ENCODE measurements around the gene TUBA4A. TPM values are rescaled to one million over a fixed set of nuclear protein-coding genes. Genes with fewer than 3 reads are reported as not detected.

The TUBA4A gene
- total RNA-seq, 1 donor, result 11.9 TPM

GRCh38 chr2:219285373-219285735, 31.6 kb upstream of the TUBA4A start:
- Histone ChIP-seq H4K20me1 (ENCODE audit: insufficient read depth, low read length) (peaks cover 5% of the 10 kb centered on the region), H3K4me2 (ENCODE audit: insufficient read depth, low read length) (no peak overlapping the region), H3K79me2 (ENCODE audit: insufficient read depth, low read length) (peaks cover 9% of the 10 kb centered on the region), H3K27me3 (ENCODE audit: insufficient read depth, low read length) (no peaks in the 10 kb centered on the region), H3K4me3 (ENCODE audit: insufficient read depth, low read length) (no peak overlapping the region), H3K4me1 (ENCODE audit: insufficient read depth, low read length) (peaks cover 23% of the 10 kb centered on the region), H3K27ac (ENCODE audit: low read depth, low read length) (no peak overlapping the region), H3K36me3 (ENCODE audit: insufficient read depth, low read length) (peaks cover 36% of the 10 kb centered on the region), H2AFZ (ENCODE audit: low read length) (no peak overlapping the region), H3K9me3 (ENCODE audit: low read depth, low read length) (no peaks in the 10 kb centered on the region)
- TF ChIP-seq, protein P1, sequence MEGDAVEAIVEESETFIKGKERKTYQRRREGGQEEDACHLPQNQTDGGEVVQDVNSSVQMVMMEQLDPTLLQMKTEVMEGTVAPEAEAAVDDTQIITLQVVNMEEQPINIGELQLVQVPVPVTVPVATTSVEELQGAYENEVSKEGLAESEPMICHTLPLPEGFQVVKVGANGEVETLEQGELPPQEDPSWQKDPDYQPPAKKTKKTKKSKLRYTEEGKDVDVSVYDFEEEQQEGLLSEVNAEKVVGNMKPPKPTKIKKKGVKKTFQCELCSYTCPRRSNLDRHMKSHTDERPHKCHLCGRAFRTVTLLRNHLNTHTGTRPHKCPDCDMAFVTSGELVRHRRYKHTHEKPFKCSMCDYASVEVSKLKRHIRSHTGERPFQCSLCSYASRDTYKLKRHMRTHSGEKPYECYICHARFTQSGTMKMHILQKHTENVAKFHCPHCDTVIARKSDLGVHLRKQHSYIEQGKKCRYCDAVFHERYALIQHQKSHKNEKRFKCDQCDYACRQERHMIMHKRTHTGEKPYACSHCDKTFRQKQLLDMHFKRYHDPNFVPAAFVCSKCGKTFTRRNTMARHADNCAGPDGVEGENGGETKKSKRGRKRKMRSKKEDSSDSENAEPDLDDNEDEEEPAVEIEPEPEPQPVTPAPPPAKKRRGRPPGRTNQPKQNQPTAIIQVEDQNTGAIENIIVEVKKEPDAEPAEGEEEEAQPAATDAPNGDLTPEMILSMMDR (IDR thresholded peaks at IDR 0.05; ENCODE audit: extremely low read depth, low read depth, low read length), result no peak
- DNase-seq (ENCODE audit: insufficient read length, low spot score, missing footprints), result peak; percentile 75

DNA sequence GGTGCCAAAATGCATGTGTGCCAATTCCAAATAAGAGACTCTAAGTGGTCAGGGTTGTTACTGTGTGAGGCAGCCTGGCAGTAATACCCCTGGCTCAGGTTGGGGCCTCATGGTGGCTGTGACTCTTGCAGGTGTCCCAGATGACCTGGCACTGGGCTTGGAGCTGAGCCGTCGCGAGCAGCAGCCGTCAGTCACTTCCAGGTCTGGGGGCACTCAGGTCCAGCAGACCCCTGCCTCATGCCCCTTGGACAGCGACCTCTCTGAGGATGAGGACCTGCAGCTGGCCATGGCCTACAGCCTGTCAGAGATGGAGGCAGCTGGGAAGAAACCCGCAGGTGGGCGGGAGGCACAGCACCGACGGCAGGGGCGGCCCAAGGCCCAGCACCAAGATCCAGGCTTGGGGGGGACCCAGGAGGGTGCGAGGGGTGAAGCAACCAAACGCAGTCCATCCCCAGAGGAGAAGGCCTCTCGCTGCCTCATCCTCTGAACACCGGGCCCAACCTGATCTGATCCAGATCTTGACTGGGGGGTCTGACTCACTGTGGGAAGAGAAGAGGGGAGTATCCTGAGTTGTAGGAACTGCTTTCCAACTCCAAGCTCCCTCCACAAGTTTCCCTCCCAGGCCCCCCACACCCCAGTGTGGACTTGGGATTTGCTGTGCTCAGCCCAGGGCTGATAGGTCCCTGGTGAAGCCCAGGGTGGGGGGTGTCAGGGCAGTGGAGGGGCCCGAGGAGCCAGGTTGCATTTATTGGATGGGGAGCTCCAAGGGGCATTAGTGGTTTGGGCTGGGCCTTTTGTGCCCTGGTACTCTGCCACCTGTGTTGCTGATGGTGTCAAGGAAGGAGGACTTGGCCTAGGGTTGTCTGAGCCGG, 31.0 kb upstream of the TUBA4A start:
- peaks cover 7% of the 10 kb centered on the region for H4K20me1 ChIP-seq (ENCODE audit: insufficient read depth, low read length)
- H3K27me3 ChIP-seq (ENCODE audit: insufficient read depth, low read length), result no peaks in the 10 kb centered on the region
- H2AFZ ChIP-seq (ENCODE audit: low read length), result no peak overlapping the region
- no peak overlapping the region for H3K27ac ChIP-seq (ENCODE audit: low read depth, low read length)
- H3K4me2 ChIP-seq (ENCODE audit: insufficient read depth, low read length), result no peak overlapping the region
- peaks cover 15% of the 10 kb centered on the region for H3K79me2 ChIP-seq (ENCODE audit: insufficient read depth, low read length)
- TF ChIP-seq, protein P1 (IDR thresholded peaks at IDR 0.05; ENCODE audit: extremely low read depth, low read depth, low read length), result no peak
- peaks cover 38% of the 10 kb centered on the region for H3K36me3 ChIP-seq (ENCODE audit: insufficient read depth, low read length)
- DNase-seq (ENCODE audit: insufficient read length, low spot score, missing footprints), result peak; percentile 41
- H3K9me3 ChIP-seq (ENCODE audit: low read depth, low read length), result no peaks in the 10 kb centered on the region
- peaks cover 23% of the 10 kb centered on the region for H3K4me1 ChIP-seq (ENCODE audit: insufficient read depth, low read length)
- H3K4me3 ChIP-seq (ENCODE audit: insufficient read depth, low read length), result no peak overlapping the region

DNA sequence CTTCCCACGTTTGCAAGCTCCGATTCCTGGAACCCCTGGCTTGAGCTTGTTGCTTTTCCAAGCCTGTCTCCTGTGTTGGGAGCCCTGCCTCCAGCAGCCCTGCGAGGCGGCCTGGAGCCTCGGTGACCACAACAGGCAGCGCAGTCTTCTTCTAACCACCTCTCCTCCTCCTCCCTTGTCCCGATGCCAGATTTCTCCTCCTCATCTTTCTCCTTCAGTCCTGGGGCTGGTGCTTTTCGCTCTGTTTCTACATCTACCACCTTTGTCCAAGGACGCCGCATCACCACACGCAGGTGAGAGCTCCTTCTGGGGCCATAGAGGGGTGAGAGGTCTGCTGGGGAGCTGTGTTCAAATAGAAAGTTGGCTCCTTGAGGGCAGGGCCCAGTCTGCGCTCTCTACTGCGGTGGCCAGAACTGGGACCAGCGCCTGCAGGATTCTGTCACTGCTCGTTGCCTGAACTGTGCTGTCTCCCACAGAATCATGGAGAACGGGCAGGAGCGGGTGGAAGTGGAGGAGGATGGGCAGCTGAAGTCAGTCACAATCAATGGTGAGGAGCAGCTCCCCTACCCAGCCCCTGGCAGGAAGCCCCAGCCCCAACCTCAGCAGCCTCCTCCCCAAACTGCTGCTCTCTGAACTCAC, 29.3 kb upstream of the TUBA4A start:
- Histone ChIP-seq H3K36me3 (ENCODE audit: insufficient read depth, low read length) (peaks cover 38% of the 10 kb centered on the region), H3K4me1 (ENCODE audit: insufficient read depth, low read length) (peaks cover 25% of the 10 kb centered on the region), H3K9me3 (ENCODE audit: low read depth, low read length) (no peaks in the 10 kb centered on the region), H2AFZ (ENCODE audit: low read length) (no peak overlapping the region), H4K20me1 (ENCODE audit: insufficient read depth, low read length) (peaks cover 7% of the 10 kb centered on the region), H3K4me2 (ENCODE audit: insufficient read depth, low read length) (no peak overlapping the region), H3K79me2 (ENCODE audit: insufficient read depth, low read length) (peaks cover 15% of the 10 kb centered on the region), H3K4me3 (ENCODE audit: insufficient read depth, low read length) (no peak overlapping the region), H3K27me3 (ENCODE audit: insufficient read depth, low read length) (no peaks in the 10 kb centered on the region), H3K27ac (ENCODE audit: low read depth, low read length) (no peak overlapping the region)
- TF ChIP-seq, protein P1 (IDR thresholded peaks at IDR 0.05; ENCODE audit: extremely low read depth, low read depth, low read length), result no peak
- peak; percentile 83 for DNase-seq (ENCODE audit: insufficient read length, low spot score, missing footprints)

DNA sequence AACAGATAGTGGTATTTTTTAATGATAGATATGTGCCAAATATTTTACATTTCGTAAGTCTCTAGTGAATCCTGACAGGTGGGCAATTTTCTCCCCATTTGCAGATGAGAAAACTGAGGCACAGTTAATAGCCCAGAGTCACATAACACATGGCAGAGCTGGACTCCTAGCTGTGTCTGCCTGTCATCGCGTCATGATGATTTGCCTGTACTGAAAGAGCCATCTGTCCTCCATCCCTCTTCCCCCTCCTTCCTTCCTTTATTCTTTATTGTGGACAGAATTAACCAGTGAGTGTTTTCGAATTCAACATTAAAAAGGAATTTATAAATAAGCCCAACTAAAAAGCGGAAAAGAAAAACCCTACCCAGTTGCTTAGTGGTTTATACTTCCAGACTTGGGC, 28.7 kb upstream of the TUBA4A start:
- no peaks in the 10 kb centered on the region for H3K9me3 ChIP-seq (ENCODE audit: low read depth, low read length)
- H2AFZ ChIP-seq (ENCODE audit: low read length), result no peak overlapping the region
- peaks cover 15% of the 10 kb centered on the region for H3K79me2 ChIP-seq (ENCODE audit: insufficient read depth, low read length)
- DNase-seq (ENCODE audit: insufficient read length, low spot score, missing footprints), result no peak
- no peak overlapping the region for H3K27ac ChIP-seq (ENCODE audit: low read depth, low read length)
- H3K4me1 ChIP-seq (ENCODE audit: insufficient read depth, low read length), result peaks cover 32% of the 10 kb centered on the region
- H3K4me3 ChIP-seq (ENCODE audit: insufficient read depth, low read length), result no peak overlapping the region
- no peaks in the 10 kb centered on the region for H3K27me3 ChIP-seq (ENCODE audit: insufficient read depth, low read length)
- H3K36me3 ChIP-seq (ENCODE audit: insufficient read depth, low read length), result peaks cover 38% of the 10 kb centered on the region
- no peak overlapping the region for H3K4me2 ChIP-seq (ENCODE audit: insufficient read depth, low read length)
- TF ChIP-seq, protein P1 (IDR thresholded peaks at IDR 0.05; ENCODE audit: extremely low read depth, low read depth, low read length), result no peak
- H4K20me1 ChIP-seq (ENCODE audit: insufficient read depth, low read length), result peaks cover 7% of the 10 kb centered on the region

Data from osteoblast (primary cell).